Tibial artery (tissue), 4 donors: Measurements from ENCODE around the gene CELF3.
"Not testable (repeated sequence)": the region's sequence is repeated elsewhere in the genome, so short reads cannot be mapped to it uniquely, and the experiment has no call there.

Source experiments
- DNase-seq, 2 donors: peaks; one replicate each; pipeline ENCODE4 v3.0.0-alpha.2; 2019
- H3K27ac ChIP-seq, 2 donors: fragments of 200-600 bp; sonication (generic) in 1 of 2; 1 replicate in 1 of 2; 2 replicates in 1 of 2; pipeline ENCODE4 v1.5.1; 2018 to 2019; ENCODE audit warnings: mild to moderate bottlenecking in 1 of 2
- H3K27me3 ChIP-seq, 2 donors: fragments of 200-600 bp; sonication (generic) in 1 of 2; one replicate each; pipeline versions ENCODE4 v1.5.1 to v1.6.0; 2016 to 2019
- H3K36me3 ChIP-seq, 3 donors: fragments of 200-600 bp; sonication (generic) in 2 of 3; one replicate each; pipeline ENCODE4 v1.5.1; 2016 to 2019; ENCODE audit warnings: mild to moderate bottlenecking in 2 of 3
- H3K4me1 ChIP-seq, 4 donors: fragments of 200-600 bp; sonication (generic) in 2 of 4; 1 replicate in 3 of 4; 2 replicates in 1 of 4; pipeline ENCODE4 v1.5.1; 2016 to 2019
- H3K4me3 ChIP-seq, 2 donors: fragments of 200-600 bp; sonication (generic) in 1 of 2; 1 replicate in 1 of 2; 2 replicates in 1 of 2; pipeline ENCODE4 v1.5.1; 2018 to 2019; ENCODE audit warnings: mild to moderate bottlenecking in 2 of 2
- H3K9me3 ChIP-seq, 3 donors: fragments of 200-600 bp; sonication (generic) in 1 of 3; one replicate each; pipeline ENCODE4 v1.5.1; 2016 to 2019
- CTCF ChIP-seq, 2 experiments: fragments of 200-600 bp in 1 of 2; fragments of 450-650 bp in 1 of 2; IDR thresholded peaks; one replicate each; pipeline ENCODE4 v1.5.1; 2017 to 2019; ENCODE audit warnings: antibody characterized with exemption in 2 of 2, mild to moderate bottlenecking in 1 of 2, moderate library complexity in 1 of 2
- intact Hi-C: fragments of 100-400 bp; cut with DNase I; formaldehyde crosslinking; loops from one replicate; pipeline ENCODE4 v1.15.0; 2023; ENCODE audit warnings: low total_unique reads

The CELF3 gene

DNA sequence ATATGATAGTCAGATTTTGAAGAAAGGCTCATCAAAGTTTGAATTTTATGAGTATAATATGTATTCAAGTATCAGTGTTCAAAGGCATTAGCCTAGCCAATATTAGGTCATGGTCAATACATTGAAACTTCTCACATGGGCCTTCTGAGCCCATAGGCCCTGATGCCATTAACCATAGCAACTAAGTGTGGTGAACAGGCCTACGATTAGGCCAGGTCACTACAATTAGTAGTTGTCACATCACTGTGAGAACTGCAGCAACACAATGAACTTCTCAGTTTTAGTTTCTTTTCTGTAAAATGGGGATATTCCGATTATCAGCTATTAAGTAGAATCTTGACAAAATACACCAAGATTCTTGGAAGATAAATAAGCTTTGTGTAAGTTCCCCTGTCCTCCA, 30.0 kb downstream of the CELF3 start:
- intact Hi-C loops = no loop called here
- Histone ChIP-seq H3K4me3 (no peak overlapping the region), H3K27ac (no peak overlapping the region), H3K27me3 (no peaks in the 10 kb centered on the region), H3K36me3 (peaks cover 13 to 57% (median 27%) of the 10 kb centered on the region in 3 donors), H3K4me1 (peaks cover 0 to 4% (median under 1%) of the 10 kb centered on the region in 4 donors), H3K9me3 (no peaks in the 10 kb centered on the region)
- no peak for DNase-seq
- no peak for TF ChIP-seq CTCF (IDR thresholded peaks at IDR 0.05)

GRCh38 chr1:151684128-151684527, 32.5 kb downstream of the CELF3 start:
- H3K36me3 ChIP-seq = peaks cover 13 to 41% (median 27%) of the 10 kb centered on the region in 3 donors
- DNase-seq = no peak
- H3K4me3 ChIP-seq = no peak overlapping the region
- no peak overlapping the region for H3K27ac ChIP-seq
- H3K9me3 ChIP-seq = no peaks in the 10 kb centered on the region
- H3K27me3 ChIP-seq = no peaks in the 10 kb centered on the region
- no peak for TF ChIP-seq CTCF (IDR thresholded peaks at IDR 0.05)
- peaks cover 0 to 20% (median 8%) of the 10 kb centered on the region in 4 donors for H3K4me1 ChIP-seq
- intact Hi-C loops = no loop called here

DNA sequence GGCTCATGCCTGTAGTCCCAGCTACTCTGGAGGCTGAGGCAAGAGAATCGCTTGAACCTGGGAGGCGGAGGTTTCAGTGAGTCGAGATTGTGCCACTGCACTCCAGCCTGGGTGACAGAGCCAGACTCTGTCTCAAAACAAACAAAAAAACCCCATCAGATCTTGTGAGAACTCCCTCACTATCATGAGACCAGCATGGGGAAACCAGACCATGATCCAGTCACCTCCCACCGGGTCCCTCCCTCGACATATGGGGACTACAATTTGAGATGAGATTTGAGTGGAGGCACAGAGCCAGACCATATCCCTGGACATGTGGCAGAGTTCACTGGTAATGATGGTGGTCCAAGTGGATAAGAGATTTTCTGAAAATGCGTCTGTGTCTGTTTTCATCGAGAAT, 33.7 kb downstream of the CELF3 start:
- H3K9me3 ChIP-seq, intact Hi-C loops, H3K27ac ChIP-seq, DNase-seq, H3K4me3 ChIP-seq, H3K27me3 ChIP-seq: not testable (repeated sequence)
- peaks cover 13 to 37% (median 27%) of the 10 kb centered on the region in 3 donors for H3K36me3 ChIP-seq
- peaks cover 0 to 20% (median 8%) of the 10 kb centered on the region in 4 donors for H3K4me1 ChIP-seq

DNA sequence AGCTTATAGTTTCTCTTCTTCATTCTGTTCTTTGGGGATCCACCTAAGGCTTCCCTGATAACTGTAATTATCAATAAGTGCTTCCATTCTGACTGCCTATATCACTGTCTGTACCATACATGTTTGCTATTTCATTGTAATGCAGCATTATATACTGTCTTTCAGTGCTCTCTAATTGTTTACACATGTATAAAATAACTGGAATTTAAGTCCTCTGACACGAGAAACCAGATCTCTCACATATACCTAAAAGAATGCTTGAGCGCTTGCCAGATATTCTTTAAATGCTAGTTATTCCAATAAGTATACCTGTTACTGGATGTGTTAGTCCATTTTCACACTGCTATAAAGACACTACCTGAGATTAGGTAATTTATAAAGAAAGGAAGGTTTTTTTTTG, 34.7 kb downstream of the CELF3 start:
- Histone ChIP-seq H3K4me1 (peaks cover 0 to 20% (median 8%) of the 10 kb centered on the region in 4 donors), H3K9me3 (no peaks in the 10 kb centered on the region), H3K27ac (no peak overlapping the region), H3K4me3 (no peak overlapping the region), H3K27me3 (no peaks in the 10 kb centered on the region), H3K36me3 (peaks cover 13 to 30% (median 27%) of the 10 kb centered on the region in 3 donors)
- intact Hi-C loops = no loop called here
- no peak for TF ChIP-seq CTCF (IDR thresholded peaks at IDR 0.05)
- DNase-seq = no peak

DNA sequence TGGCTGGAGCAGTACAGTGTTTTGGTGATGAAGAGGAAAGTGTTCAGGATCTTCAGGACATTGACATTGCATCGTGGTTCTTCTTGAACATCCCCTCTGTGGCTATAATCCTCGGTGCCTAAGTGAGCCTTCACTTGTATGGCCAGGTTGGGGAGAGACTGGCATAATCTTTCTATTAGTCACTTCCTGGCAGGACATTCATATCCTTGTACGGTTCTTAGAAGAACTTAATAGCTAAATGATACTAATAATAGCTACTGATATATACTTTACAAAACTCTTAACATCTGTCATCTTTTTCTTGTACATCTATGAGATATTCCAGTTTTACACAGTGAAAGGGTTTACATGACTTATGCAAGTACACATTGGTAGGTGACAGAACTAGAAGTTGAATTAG, 35.8 kb downstream of the CELF3 start:
- no peak for TF ChIP-seq CTCF (IDR thresholded peaks at IDR 0.05)
- Histone ChIP-seq H3K9me3 (no peaks in the 10 kb centered on the region), H3K4me3 (no peak overlapping the region), H3K36me3 (peaks cover 8 to 27% (median 26%) of the 10 kb centered on the region in 3 donors), H3K4me1 (peaks cover 0 to 20% (median 8%) of the 10 kb centered on the region in 4 donors), H3K27ac (peak overlapping the region; percentile 30 to 64), H3K27me3 (no peaks in the 10 kb centered on the region)
- no peak for DNase-seq
- intact Hi-C loops = no loop called here

GRCh38 chr1:151680391-151680790, 36.2 kb downstream of the CELF3 start:
- H3K27me3 ChIP-seq = no peaks in the 10 kb centered on the region
- H3K4me1 ChIP-seq = peaks cover 0 to 20% (median 8%) of the 10 kb centered on the region in 4 donors
- intact Hi-C loops = no loop called here
- no peaks in the 10 kb centered on the region for H3K9me3 ChIP-seq
- DNase-seq = no peak
- no peak for TF ChIP-seq CTCF (IDR thresholded peaks at IDR 0.05)
- peak overlapping the region; percentile 30 to 64 for H3K27ac ChIP-seq
- H3K4me3 ChIP-seq = no peak overlapping the region
- peaks cover 8 to 22% (median 21%) of the 10 kb centered on the region in 3 donors for H3K36me3 ChIP-seq
